ENCODE measurements around the gene LLGL2. TPM values are rescaled to one million over a fixed set of nuclear protein-coding genes. Genes with fewer than 3 reads are reported as not detected.

Gene LLGL2
- total and polyA plus RNA-seq, 10 of the 15 experiments (the other 5 are each of a cell fraction or from before 2014, with no cell fraction given) = 0.21 to 9.9 (median 4.5) TPM

- no peak for TF ChIP-seq RELB (IDR thresholded peaks at IDR 0.05; ENCODE audit: low read depth)
- TF ChIP-seq IKZF1 (conservative IDR thresholded peaks at IDR 0.05) = peak; percentile 57; the same call in 1 of the 2 replicates
- TF ChIP-seq E2F4 (IDR thresholded peaks at IDR 0.05; ENCODE audit: low read depth, low read length) = no peak
- no peak for TF ChIP-seq MYB (IDR thresholded peaks at IDR 0.05; ENCODE audit: borderline replicate concordance, low read depth, low read length)
- peak; percentile 8 for TF ChIP-seq HDAC6 (IDR thresholded peaks at IDR 0.05; ENCODE audit: unreplicated experiment)
- TF ChIP-seq DPF2 (IDR thresholded peaks at IDR 0.05) = 0 out of 2 replicates have a peak, but pooled peaks have one; percentile 19
- peak; percentile 19; the same call in 1 of the 2 replicates for TF ChIP-seq BACH1 (IDR thresholded peaks at IDR 0.05; ENCODE audit: borderline replicate concordance)
- 0 out of 2 replicates have a peak, but pooled peaks have one; percentile 26 for TF ChIP-seq NKRF (conservative IDR thresholded peaks at IDR 0.05)
- TF ChIP-seq NBN (IDR thresholded peaks at IDR 0.05) = no peak
- TF ChIP-seq JUNB (IDR thresholded peaks at IDR 0.05) = no peak
- no peak for TF ChIP-seq SMARCA5 (IDR thresholded peaks at IDR 0.05)
- no peak for TF ChIP-seq MAX (IDR thresholded peaks at IDR 0.05; ENCODE audit: low read depth, low read length)
These were observed at the start of gene LLGL2 (continued) for GRCh38 chr17:75524970-75525805.
